T47D (cell line): Measurements from ENCODE around the gene ANKRD44.

Experiments
- DNase-seq, 2 experiments: peaks; one replicate each; pipeline versions ENCODE4 v3.0.0 to v3.0.0-alpha.2; 2011 to 2012; ENCODE audit warnings: low read depth in 1 of 2, low spot score in 1 of 2
- JUND ChIP-seq: IDR thresholded peaks from 2 replicates; pipeline ENCODE4 v1.6.1; 2012; ENCODE audit warnings: low read depth
- in situ Hi-C: cut with HindIII; loops from 2 replicates; pipeline ENCODE4 v1.10.0; 2016; ENCODE audit warnings: low sequenced_read_pairs, low pct_unique_long_range_greater_than_20kb

Gene ANKRD44

GRCh38 chr2:196954001-196954400 is 356.6 kb downstream of the ANKRD44 start:
- no peak for TF ChIP-seq JUND
- in situ Hi-C loops, result no loop called here
- DNase-seq, result no peak

GRCh38 chr2:196952936-196953335 is 357.6 kb downstream of the ANKRD44 start:
- no peak for DNase-seq
- TF ChIP-seq JUND, result no peak
- in situ Hi-C loops, result no loop called here

- TF ChIP-seq JUND, result no peak
- DNase-seq, result no peak
- in situ Hi-C loops, result no loop called here
These were observed 358.6 kb downstream of the ANKRD44 start for GRCh38 chr2:196951973-196952372.

GRCh38 chr2:196949116-196949515 is 361.5 kb downstream of the ANKRD44 start:
- no peak for TF ChIP-seq JUND
- DNase-seq, result no peak
- in situ Hi-C loops, result no loop called here

- no peak for DNase-seq
- in situ Hi-C loops, result no loop called here
- TF ChIP-seq JUND, result no peak
These were observed 366.0 kb downstream of the ANKRD44 start for GRCh38 chr2:196944570-196944969.

GRCh38 chr2:196941398-196942078 is 369.0 kb downstream of the ANKRD44 start:
- TF ChIP-seq JUND, result no peak
- no peak for DNase-seq
- in situ Hi-C loops, result no loop called here

GRCh38 chr2:196939371-196939770 is 371.2 kb downstream of the ANKRD44 start:
- TF ChIP-seq JUND, result no peak

More at GRCh38 chr2:196939371-196939770, 371.2 kb downstream of the ANKRD44 start:
- DNase-seq, result no peak
- in situ Hi-C loops, result no loop called here
